ENCODE measurements around the gene SLC12A5.

SLC12A5 gene

GRCh38 chr20:46007671-46008070 is 21.3 kb upstream of the SLC12A5 start:
- DNase-seq = no peak

- no peak for DNase-seq
These were observed 19.2 kb upstream of the SLC12A5 start for GRCh38 chr20:46009816-46010215.

- no peak for DNase-seq
These were observed 18.3 kb upstream of the SLC12A5 start for GRCh38 chr20:46010491-46011391.

GRCh38 chr20:46011631-46012482 is 17.2 kb upstream of the SLC12A5 start:
- peak in 1 of 2 experiments; percentile 9 for DNase-seq

- DNase-seq = no peak
These were observed 16.1 kb upstream of the SLC12A5 start for GRCh38 chr20:46012921-46013320.

GRCh38 chr20:46013322-46013828 is 15.6 kb upstream of the SLC12A5 start:
- DNase-seq = no peak

GRCh38 chr20:46013829-46014516 is 15.0 kb upstream of the SLC12A5 start:
- peak in 1 of 2 experiments; percentile 60 for DNase-seq

- no peak for DNase-seq
These were observed 14.3 kb upstream of the SLC12A5 start for GRCh38 chr20:46014517-46015396.

- DNase-seq = no peak
These were observed 11.7 kb upstream of the SLC12A5 start for GRCh38 chr20:46017272-46017671.

- DNase-seq = no peak
These were observed 10.9 kb upstream of the SLC12A5 start for GRCh38 chr20:46018112-46018511.

GRCh38 chr20:46018611-46019010 is 10.4 kb upstream of the SLC12A5 start:
- DNase-seq = no peak

GRCh38 chr20:46020555-46020954 is 8.5 kb upstream of the SLC12A5 start:
- DNase-seq = no peak

GRCh38 chr20:46021361-46022359 is 7.4 kb upstream of the SLC12A5 start:
- DNase-seq = peak in 1 of 2 experiments; percentile 45

- DNase-seq = no peak
These were observed 6.4 kb upstream of the SLC12A5 start for GRCh38 chr20:46022411-46023147.

GRCh38 chr20:46023148-46023484 is 5.9 kb upstream of the SLC12A5 start:
- DNase-seq = no peak

- DNase-seq = no peak
These were observed 5.0 kb upstream of the SLC12A5 start for GRCh38 chr20:46023999-46024398.

- no peak for DNase-seq
These were observed 3.6 kb upstream of the SLC12A5 start for GRCh38 chr20:46025376-46025783.

- peak in 1 of 2 experiments; percentile 26 for DNase-seq
These were observed 1.7 kb upstream of the SLC12A5 start for GRCh38 chr20:46027245-46027853.

- no peak for DNase-seq
These were observed 905 bp upstream of the SLC12A5 start for GRCh38 chr20:46028110-46028509.

Measured in SW 1271 (cell line).